Trophoblast cell (in vitro differentiated cells and primary cell): ENCODE data around the gene ABLIM3.

Experiments used
- DNase-seq, 2 donors: peaks; one replicate each; pipeline ENCODE4 v3.0.0-alpha.2; 2016
- H2AFZ ChIP-seq: 2 replicates; pipeline ENCODE4 v1.6.1; 2013; ENCODE audit warnings: low read length, moderate library complexity, mild to moderate bottlenecking; ENCODE audit not compliant: insufficient read depth, poor library complexity
- H2AK5ac ChIP-seq: 2 replicates; pipeline ENCODE4 v1.6.1; 2013; ENCODE audit warnings: mild to moderate bottlenecking, low read length
- H2BK120ac ChIP-seq: 2 replicates; pipeline ENCODE4 v1.6.1; 2013; ENCODE audit warnings: low read length, mild to moderate bottlenecking, moderate library complexity; ENCODE audit not compliant: insufficient read depth, poor library complexity
- H2BK12ac ChIP-seq: 2 replicates; pipeline ENCODE4 v1.6.1; 2013; ENCODE audit warnings: mild to moderate bottlenecking, low read length, moderate library complexity
- H2BK5ac ChIP-seq: 2 replicates; pipeline ENCODE4 v1.6.1; 2013; ENCODE audit warnings: low read length, low read depth, moderate library complexity, mild to moderate bottlenecking; ENCODE audit not compliant: poor library complexity
- H3K14ac ChIP-seq: 2 replicates; pipeline ENCODE4 v1.6.1; 2013; ENCODE audit warnings: mild to moderate bottlenecking, low read length
- H3K18ac ChIP-seq: 2 replicates; pipeline ENCODE4 v1.6.1; 2013; ENCODE audit warnings: mild to moderate bottlenecking, low read length
- H3K23ac ChIP-seq: 2 replicates; pipeline ENCODE4 v1.6.1; 2013; ENCODE audit warnings: low read length
- H3K27ac ChIP-seq: 2 replicates; pipeline ENCODE4 v1.5.1; 2013; ENCODE audit warnings: low read depth, mild to moderate bottlenecking, inconsistent platforms, low read length, moderate library complexity
- H3K27me3 ChIP-seq: 2 replicates; pipeline ENCODE4 v1.6.1; 2013; ENCODE audit warnings: inconsistent platforms, mild to moderate bottlenecking, low read length, moderate library complexity; ENCODE audit not compliant: insufficient read depth
- H3K36me3 ChIP-seq, 2 experiments: 1 replicate in 1 of 2; 2 replicates in 1 of 2; pipeline ENCODE4 v1.6.1; 2013; ENCODE audit warnings: low read length in 2 of 2, mild to moderate bottlenecking in 2 of 2, moderate library complexity in 1 of 2; ENCODE audit not compliant: insufficient read depth in 2 of 2, control insufficient read depth in 1 of 2
- H3K4ac ChIP-seq: 2 replicates; pipeline ENCODE4 v1.6.1; 2013; ENCODE audit warnings: low read depth, mild to moderate bottlenecking, low read length, moderate library complexity
- H3K4me1 ChIP-seq, 2 experiments: 1 replicate in 1 of 2; 2 replicates in 1 of 2; pipeline ENCODE4 v1.6.1; 2013; ENCODE audit warnings: low read length in 2 of 2, mild to moderate bottlenecking in 2 of 2, moderate library complexity in 1 of 2; ENCODE audit not compliant: insufficient read depth in 2 of 2, control insufficient read depth in 1 of 2
- H3K4me2 ChIP-seq: 2 replicates; pipeline ENCODE4 v1.6.1; 2013; ENCODE audit warnings: inconsistent platforms, mild to moderate bottlenecking, low read length, moderate library complexity
- H3K4me3 ChIP-seq: 2 replicates; pipeline ENCODE4 v1.5.1; 2013; ENCODE audit warnings: mild to moderate bottlenecking, low read depth, low read length, inconsistent platforms
- H3K79me1 ChIP-seq: one replicate; pipeline ENCODE4 v1.6.1; 2013; ENCODE audit warnings: low read length
- H3K79me2 ChIP-seq: 2 replicates; pipeline ENCODE4 v1.6.1; 2013; ENCODE audit warnings: low read length, mild to moderate bottlenecking; ENCODE audit not compliant: control insufficient read depth, insufficient read depth, poor library complexity
- H3K9ac ChIP-seq: 2 replicates; pipeline ENCODE4 v1.6.1; 2013; ENCODE audit warnings: mild to moderate bottlenecking, low read length
- H3K9me3 ChIP-seq: 2 replicates; pipeline ENCODE4 v1.6.1; 2013; ENCODE audit warnings: low read depth, mild to moderate bottlenecking, control low read depth, inconsistent platforms, low read length; ENCODE audit not compliant: insufficient read depth
- H4K12ac ChIP-seq: 2 replicates; pipeline ENCODE4 v1.6.1; 2013; ENCODE audit warnings: low read depth, mild to moderate bottlenecking, low read length, moderate library complexity
- H4K8ac ChIP-seq: 2 replicates; pipeline ENCODE4 v1.6.1; 2013; ENCODE audit warnings: low read depth, mild to moderate bottlenecking, low read length, moderate library complexity
- H4K91ac ChIP-seq: one replicate; pipeline ENCODE4 v1.6.1; 2013; ENCODE audit warnings: low read depth, mild to moderate bottlenecking, low read length, moderate library complexity
- WGBS: extraction: QIAGEN DNeasy Blood & Tissue Kit; methylation state at CpG from one replicate; pipeline ENCODE4 v1.1.7; 2013; ENCODE audit warnings: missing lambda C conversion rate; ENCODE audit not compliant: insufficient read length, insufficient coverage; ENCODE audit errors: extremely low coverage; 5-methylcytosine and 5-hydroxymethylcytosine counted together

Gene ABLIM3

GRCh38 chr5:149297340-149298025 lies 156.2 kb downstream of the ABLIM3 start:
- DNase-seq, result peak; percentile 54 to 60
- Histone ChIP-seq H2AK5ac (no peak overlapping the region), H3K4me3 (no peak overlapping the region), H2BK12ac (peak overlapping the region; percentile 14), H3K4me2 (no peak overlapping the region), H3K9ac (no peak overlapping the region), H4K12ac (no peak overlapping the region), H3K14ac (no peak overlapping the region), H2BK120ac (no peak overlapping the region), H3K79me1 (peaks cover 7% of the 10 kb centered on the region), H3K79me2 (no peaks in the 10 kb centered on the region), H3K27ac (no peak overlapping the region), H3K18ac (no peak overlapping the region), H3K4ac (no peak overlapping the region), H3K9me3 (no peaks in the 10 kb centered on the region), H4K91ac (no peak overlapping the region), H3K4me1 (peaks cover 12 to 20% of the 10 kb centered on the region in 2 experiments), H3K27me3 (no peaks in the 10 kb centered on the region), H4K8ac (no peak overlapping the region), H3K36me3 (no peaks in the 10 kb centered on the region), H3K23ac (no peak overlapping the region), H2BK5ac (no peak overlapping the region), H2AFZ (no peak overlapping the region)
- WGBS, result no CpG with 5 or more reads among the region's 5 CpGs

DNA sequence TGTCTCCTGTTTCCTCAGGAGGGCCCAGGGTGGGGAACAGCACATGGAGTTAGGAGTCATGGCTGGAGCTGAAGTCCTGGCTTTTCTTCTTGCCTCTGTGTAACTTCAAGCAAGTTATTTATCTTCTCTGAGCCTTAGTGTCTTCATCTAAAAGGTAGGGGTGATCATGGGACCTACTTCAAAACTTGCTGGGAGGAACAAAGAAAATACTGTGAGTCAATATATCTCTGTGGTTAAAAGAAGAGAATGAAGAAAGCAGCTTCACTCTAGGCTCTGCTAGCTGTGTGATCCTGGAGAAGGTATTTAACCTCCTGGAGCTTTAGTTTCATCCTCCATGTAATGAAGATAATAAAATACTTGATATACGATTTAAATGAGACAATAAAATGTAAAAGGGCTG lies 156.9 kb downstream of the ABLIM3 start:
- no peak overlapping the region for H3K23ac ChIP-seq
- no peak overlapping the region for H4K91ac ChIP-seq
- no peaks in the 10 kb centered on the region for H3K9me3 ChIP-seq
- H3K9ac ChIP-seq, result no peak overlapping the region
- no peaks in the 10 kb centered on the region for H3K79me2 ChIP-seq
- H3K27me3 ChIP-seq, result no peaks in the 10 kb centered on the region
- no peak overlapping the region for H2BK12ac ChIP-seq
- no peak overlapping the region for H4K12ac ChIP-seq
- H2AFZ ChIP-seq, result no peak overlapping the region
- no peak for DNase-seq
- H3K4me1 ChIP-seq, result peaks cover 12 to 20% of the 10 kb centered on the region in 2 experiments
- H3K4me3 ChIP-seq, result no peak overlapping the region
- no peak overlapping the region for H2AK5ac ChIP-seq
- H3K14ac ChIP-seq, result no peak overlapping the region
- H4K8ac ChIP-seq, result no peak overlapping the region
- no CpG with 5 or more reads among the region's 1 CpG for WGBS
- no peak overlapping the region for H2BK5ac ChIP-seq
- H3K27ac ChIP-seq, result no peak overlapping the region
- H2BK120ac ChIP-seq, result no peak overlapping the region
- no peak overlapping the region for H3K4me2 ChIP-seq
- H3K18ac ChIP-seq, result no peak overlapping the region
- peaks cover 7% of the 10 kb centered on the region for H3K79me1 ChIP-seq
- H3K4ac ChIP-seq, result no peak overlapping the region
- H3K36me3 ChIP-seq, result no peaks in the 10 kb centered on the region

GRCh38 chr5:149298842-149299404 lies 157.6 kb downstream of the ABLIM3 start:
- no peak overlapping the region for H3K9ac ChIP-seq
- no peak for DNase-seq
- H3K23ac ChIP-seq, result no peak overlapping the region

GRCh38 chr5:149299451-149300054 lies 158.3 kb downstream of the ABLIM3 start:
- H2BK5ac ChIP-seq, result peak overlapping the region; percentile 26
- no peak overlapping the region for H4K12ac ChIP-seq
- H3K79me1 ChIP-seq, result peaks cover 7% of the 10 kb centered on the region
- H3K18ac ChIP-seq, result peak overlapping the region; percentile 8
- whole genome bisulfite sequencing, result no CpG with 5 or more reads among the region's 14 CpGs
- H3K9me3 ChIP-seq, result no peaks in the 10 kb centered on the region
- no peaks in the 10 kb centered on the region for H3K36me3 ChIP-seq
- no peak overlapping the region for H2AFZ ChIP-seq
- H3K23ac ChIP-seq, result no peak overlapping the region
- H3K9ac ChIP-seq, result no peak overlapping the region
- no peaks in the 10 kb centered on the region for H3K27me3 ChIP-seq
- no peak overlapping the region for H3K4ac ChIP-seq
- no peak overlapping the region for H4K8ac ChIP-seq
- peak overlapping the region; percentile 12 for H3K14ac ChIP-seq
- peak overlapping the region; percentile 7 for H2BK12ac ChIP-seq
- H3K27ac ChIP-seq, result peak overlapping the region; percentile 10
- H4K91ac ChIP-seq, result peak overlapping the region; percentile 36
- H2BK120ac ChIP-seq, result peak overlapping the region; percentile 6
- H3K4me2 ChIP-seq, result no peak overlapping the region
- peak; percentile 83 to 89 for DNase-seq
- no peaks in the 10 kb centered on the region for H3K79me2 ChIP-seq
- H3K4me1 ChIP-seq, result peaks cover 12 to 20% of the 10 kb centered on the region in 2 experiments
- no peak overlapping the region for H3K4me3 ChIP-seq
- no peak overlapping the region for H2AK5ac ChIP-seq

More at GRCh38 chr5:149298842-149299404, 157.6 kb downstream of the ABLIM3 start:
- H3K14ac ChIP-seq, result peak overlapping the region; percentile 18
- H3K27ac ChIP-seq, result peak overlapping the region; percentile 10
- H4K8ac ChIP-seq, result no peak overlapping the region
- H2BK120ac ChIP-seq, result peak overlapping the region; percentile 6
- no peaks in the 10 kb centered on the region for H3K9me3 ChIP-seq
- H3K79me1 ChIP-seq, result peaks cover 7% of the 10 kb centered on the region
- peak overlapping the region; percentile 8 for H3K18ac ChIP-seq
- no peak overlapping the region for H2AK5ac ChIP-seq
- no peaks in the 10 kb centered on the region for H3K79me2 ChIP-seq
- no peak overlapping the region for H4K12ac ChIP-seq
- peaks cover 12 to 20% of the 10 kb centered on the region in 2 experiments for H3K4me1 ChIP-seq
- WGBS, result no CpG with 5 or more reads among the region's 11 CpGs
- H4K91ac ChIP-seq, result peak overlapping the region; percentile 36
- no peak overlapping the region for H2AFZ ChIP-seq
- peak overlapping the region; percentile 7 for H2BK12ac ChIP-seq
- H3K36me3 ChIP-seq, result no peaks in the 10 kb centered on the region
- no peaks in the 10 kb centered on the region for H3K27me3 ChIP-seq
- no peak overlapping the region for H3K4me3 ChIP-seq
- peak overlapping the region; percentile 26 for H2BK5ac ChIP-seq
- H3K4ac ChIP-seq, result no peak overlapping the region
- H3K4me2 ChIP-seq, result no peak overlapping the region
